K562 (cell line): ENCODE measurements around the gene ACER3. TPM values are rescaled to one million over a fixed set of nuclear protein-coding genes. Genes with fewer than 3 reads are reported as not detected.

Experiments
- BMI1 ChIP-seq: fragments of 150-350 bp; IDR thresholded peaks from 2 replicates; pipeline ENCODE4 v1.6.1; 2014; ENCODE audit warnings: low read length
- CHD2 ChIP-seq: IDR thresholded peaks from 2 replicates; pipeline ENCODE4 v1.6.1; 2011; ENCODE audit warnings: low read depth, low read length
- DLX4 ChIP-seq: fragments of 250-450 bp; sonication (Bioruptor Pico); IDR thresholded peaks from 2 replicates; pipeline ENCODE4 v1.6.1; 2021; ENCODE audit warnings: mild to moderate bottlenecking
- DPF2 ChIP-seq: fragments of 450-650 bp; IDR thresholded peaks from 2 replicates; pipeline ENCODE4 v1.6.1; 2016
- EGR1 ChIP-seq: fragments of 450-650 bp; conservative IDR thresholded peaks from 2 replicates; pipeline ENCODE4 v1.6.1; 2017; ENCODE audit warnings: mild to moderate bottlenecking
- GATAD2B ChIP-seq: fragments of 450-650 bp; IDR thresholded peaks from 2 replicates; pipeline ENCODE4 v1.6.1; 2017; ENCODE audit warnings: mild to moderate bottlenecking, borderline replicate concordance
- GTF2E2 ChIP-seq: fragments of 200-800 bp; sonication (Bioruptor generic); IDR thresholded peaks from 2 replicates; pipeline ENCODE4 v1.6.1; 2016; ENCODE audit warnings: missing genetic modification characterization, missing compliant biosample characterization
- HDAC6 ChIP-seq: IDR thresholded peaks from 2 replicates; pipeline ENCODE4 v1.6.1; 2012; ENCODE audit warnings: low read depth, mild to moderate bottlenecking, control low read depth, inconsistent platforms, low read length, moderate library complexity
- HMG20A ChIP-seq: fragments of 450-650 bp; formaldehyde crosslinking; conservative IDR thresholded peaks from 2 replicates; pipeline ENCODE4 v1.4.0; 2020; ENCODE audit warnings: mild to moderate bottlenecking, mixed read lengths
- KDM4B ChIP-seq, 2 experiments: fragments of 450-650 bp in 1 of 2; sonication (generic) in 1 of 2; IDR thresholded peaks; 2 replicates each; pipeline ENCODE4 v1.6.1; 2016 to 2017; ENCODE audit warnings: borderline replicate concordance in 2 of 2, antibody characterized with exemption in 1 of 2, low read depth in 1 of 2, mild to moderate bottlenecking in 1 of 2
- NR1H2 ChIP-seq: sonication (generic); formaldehyde crosslinking; IDR thresholded peaks from 2 replicates; pipeline ENCODE4 v1.4.0; 2020; ENCODE audit warnings: mild to moderate bottlenecking, missing genetic modification reagents
- NR2F6 ChIP-seq: fragments of 450-650 bp; formaldehyde crosslinking; IDR thresholded peaks from 2 replicates; pipeline ENCODE4 v1.4.0; 2020; ENCODE audit warnings: mild to moderate bottlenecking
- NUFIP1 ChIP-seq: fragments of 450-650 bp; IDR thresholded peaks from 2 replicates; pipeline ENCODE4 v1.6.1; 2018; ENCODE audit not compliant: partially characterized antibody
- PCBP2 ChIP-seq: fragments of 200-400 bp; formaldehyde crosslinking; IDR thresholded peaks from 2 replicates; pipeline ENCODE4 v1.6.1; 2018; ENCODE audit warnings: low read length, low read depth, mild to moderate bottlenecking, moderate library complexity; ENCODE audit not compliant: poor library complexity, severe bottlenecking
- RAD21 ChIP-seq, 2 experiments: fragments of 250-450 bp in 1 of 2; fragments of 450-650 bp in 1 of 2; sonication (Bioruptor Pico) in 1 of 2; formaldehyde crosslinking in 1 of 2; IDR thresholded peaks in 1 of 2; conservative IDR thresholded peaks in 1 of 2; 2 replicates each; pipeline versions ENCODE4 v1.4.0 to v1.8.0; 2020 to 2022; ENCODE audit warnings: mild to moderate bottlenecking in 2 of 2, moderate library complexity in 1 of 2
- TARDBP ChIP-seq: fragments of 450-650 bp; IDR thresholded peaks from 2 replicates; pipeline ENCODE4 v1.6.1; 2016
- ZBTB33 ChIP-seq: sonication (generic); formaldehyde crosslinking; IDR thresholded peaks from 2 replicates; pipeline ENCODE4 v1.8.1; 2023; ENCODE audit warnings: mild to moderate bottlenecking, missing genetic modification reagents
- ZNF165 ChIP-seq: fragments of 250-450 bp; sonication (Bioruptor Pico); IDR thresholded peaks from 2 replicates; pipeline ENCODE4 v1.4.0; 2020; ENCODE audit warnings: borderline replicate concordance
- ZNF274 ChIP-seq: IDR thresholded peaks from 2 replicates; pipeline ENCODE4 v1.6.1; 2011; ENCODE audit warnings: low read depth, mild to moderate bottlenecking, low read length, moderate library complexity, borderline replicate concordance
- ZNF280A ChIP-seq: fragments of 450-650 bp; IDR thresholded peaks from 2 replicates; pipeline ENCODE4 v1.6.1; 2018; ENCODE audit warnings: mild to moderate bottlenecking, low read depth; ENCODE audit not compliant: partially characterized antibody
- ZNF644 ChIP-seq: fragments of 200-800 bp; sonication (Bioruptor generic); IDR thresholded peaks from 2 replicates; pipeline ENCODE4 v1.6.1; 2016; ENCODE audit warnings: low read depth, missing genetic modification characterization, missing compliant biosample characterization
- ZNF79 ChIP-seq: fragments of 250-450 bp; sonication (Bioruptor Pico); IDR thresholded peaks from 2 replicates; pipeline ENCODE4 v1.4.0; 2020; ENCODE audit warnings: low read depth, mild to moderate bottlenecking, moderate library complexity
- polyA plus RNA-seq, 8 experiments: library from polyadenylated mRNA; depleted of rRNA in 4 of 8; stranded (reverse) in 5 of 8; unstranded in 3 of 8; fragments of >200 nt; fragmentation: Nextera tagmentation in 2 of 8; fragmentation: Illumina TruSeq in 1 of 8; extraction: Ambion mirVana in 2 of 8; extraction: Trizol in 1 of 8; gene quantifications; 2 replicates each; pipeline versions ENCODE4 v1.2.1 to v1.2.3, GENCODE V29; 2011 to 2014; ENCODE audit warnings: inconsistent platforms in 1 of 8, missing spikeins in 1 of 8
- total RNA-seq, 7 experiments: library from RNA; depleted of rRNA in 6 of 7; stranded (reverse); fragments of >200 nt in 6 of 7; fragmentation: Illumina TruSeq in 2 of 7; extraction: Trizol in 2 of 7; gene quantifications; 2 replicates each; pipeline versions ENCODE4 v1.2.1 to v1.2.3, GENCODE V29; 2011 to 2021; ENCODE audit warnings: low replicate concordance in 1 of 7
- TF ChIP-seq, protein P1 (sequence below): sonication (generic); IDR thresholded peaks from 2 replicates; pipeline ENCODE4 v1.6.1; 2016
- TF ChIP-seq, protein P2 (sequence below): fragments of 250-450 bp; sonication (Bioruptor Pico); IDR thresholded peaks from 2 replicates; pipeline ENCODE4 v1.5.0; 2021

Gene ACER3
- total and polyA plus RNA-seq, 9 of the 15 experiments (the other 6 are each of a cell fraction or from before 2014, with no cell fraction given) = 2.0 to 23.8 (median 9.5) TPM

DNA sequence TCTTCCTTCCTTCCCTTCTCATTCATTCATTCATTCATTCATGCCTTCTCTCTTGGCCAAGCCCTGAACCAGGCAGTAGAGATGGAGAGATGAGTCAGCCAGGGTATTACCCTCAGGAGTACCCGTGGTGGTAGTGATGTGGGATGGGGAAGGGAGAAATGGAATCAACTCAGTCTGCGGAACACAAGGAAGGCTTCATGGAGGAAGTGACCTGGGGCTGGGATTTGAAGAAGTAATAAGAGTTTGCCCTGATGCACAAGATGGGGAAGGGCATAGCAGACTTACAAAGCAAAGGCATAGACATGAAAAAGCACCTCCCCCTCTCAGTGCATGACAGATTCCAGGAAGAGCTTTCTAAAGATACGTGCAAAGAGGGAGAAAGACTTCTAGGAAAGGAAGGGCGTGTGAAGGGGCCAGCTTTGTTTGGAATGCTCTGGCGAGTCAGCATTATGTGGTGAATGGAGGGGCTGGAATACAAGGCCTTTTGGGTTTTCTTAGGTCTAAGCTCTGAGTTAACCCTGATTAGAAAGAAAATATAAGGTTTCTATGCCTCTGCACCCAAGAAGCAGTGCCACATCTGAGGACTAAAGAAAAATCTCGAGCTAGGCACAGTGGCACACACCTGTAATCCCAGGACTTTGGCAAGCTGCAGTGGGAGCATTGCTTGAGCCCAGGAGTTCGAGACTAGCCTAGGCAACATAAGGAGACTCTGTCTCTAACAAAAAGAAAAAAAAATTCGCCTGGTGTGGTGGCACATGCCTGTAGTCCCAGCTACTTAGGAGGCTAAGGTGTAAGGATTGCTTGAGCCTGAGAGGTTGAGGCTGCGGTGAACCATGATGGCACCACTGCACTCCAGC is 36.4 kb upstream of the ACER3 start (continued):
- TF ChIP-seq ZNF280A (no peak), CHD2 (no peak), BMI1 (no peak), ZNF644 (no peak), GTF2E2 (tag) (no peak), ZNF79 (CRISPR knock-in tag) (no peak), EGR1 (peak; percentile 29; the same call in 1 of the 2 replicates), DPF2 (peak; percentile 81), PCBP2 (no peak), RAD21 (CRISPR knock-in tag; conservative IDR thresholded peaks at IDR 0.05 in 1 of 2, IDR thresholded peaks at IDR 0.05 in 1 of 2) (no peak), ZNF274 (no peak), NR2F6 (CRISPR knock-in tag) (no peak), TARDBP (no peak), HMG20A (CRISPR knock-in tag) (no peak), NUFIP1 (no peak), NR1H2 (CRISPR knock-in tag) (no peak), DLX4 (CRISPR knock-in tag) (no peak), HDAC6 (no peak), ZBTB33 (no peak), ZNF165 (CRISPR knock-in tag) (no peak), GATAD2B (no peak), KDM4B (IDR thresholded peaks at IDR 0.05; ENCODE audit: borderline replicate concordance in 2 of 2, low read depth in 1 of 2) (no peak)
- TF ChIP-seq, protein P1, sequence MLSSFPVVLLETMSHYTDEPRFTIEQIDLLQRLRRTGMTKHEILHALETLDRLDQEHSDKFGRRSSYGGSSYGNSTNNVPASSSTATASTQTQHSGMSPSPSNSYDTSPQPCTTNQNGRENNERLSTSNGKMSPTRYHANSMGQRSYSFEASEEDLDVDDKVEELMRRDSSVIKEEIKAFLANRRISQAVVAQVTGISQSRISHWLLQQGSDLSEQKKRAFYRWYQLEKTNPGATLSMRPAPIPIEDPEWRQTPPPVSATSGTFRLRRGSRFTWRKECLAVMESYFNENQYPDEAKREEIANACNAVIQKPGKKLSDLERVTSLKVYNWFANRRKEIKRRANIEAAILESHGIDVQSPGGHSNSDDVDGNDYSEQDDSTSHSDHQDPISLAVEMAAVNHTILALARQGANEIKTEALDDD = no peak
- TF ChIP-seq, protein P2, sequence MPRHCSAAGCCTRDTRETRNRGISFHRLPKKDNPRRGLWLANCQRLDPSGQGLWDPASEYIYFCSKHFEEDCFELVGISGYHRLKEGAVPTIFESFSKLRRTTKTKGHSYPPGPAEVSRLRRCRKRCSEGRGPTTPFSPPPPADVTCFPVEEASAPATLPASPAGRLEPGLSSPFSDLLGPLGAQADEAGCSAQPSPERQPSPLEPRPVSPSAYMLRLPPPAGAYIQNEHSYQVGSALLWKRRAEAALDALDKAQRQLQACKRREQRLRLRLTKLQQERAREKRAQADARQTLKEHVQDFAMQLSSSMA (CRISPR knock-in tag) = no peak
